HG02884 (cell line): ENCODE data around the gene CDHR3.

ENCODE experiments used
- ATAC-seq: cut with Tn5 transposase; IDR thresholded peaks from one replicate; pipeline ENCODE4 v1.9.1; 2021; ENCODE audit warnings: mild to moderate bottlenecking, moderate library complexity; ENCODE audit not compliant: unreplicated experiment

The CDHR3 gene

DNA sequence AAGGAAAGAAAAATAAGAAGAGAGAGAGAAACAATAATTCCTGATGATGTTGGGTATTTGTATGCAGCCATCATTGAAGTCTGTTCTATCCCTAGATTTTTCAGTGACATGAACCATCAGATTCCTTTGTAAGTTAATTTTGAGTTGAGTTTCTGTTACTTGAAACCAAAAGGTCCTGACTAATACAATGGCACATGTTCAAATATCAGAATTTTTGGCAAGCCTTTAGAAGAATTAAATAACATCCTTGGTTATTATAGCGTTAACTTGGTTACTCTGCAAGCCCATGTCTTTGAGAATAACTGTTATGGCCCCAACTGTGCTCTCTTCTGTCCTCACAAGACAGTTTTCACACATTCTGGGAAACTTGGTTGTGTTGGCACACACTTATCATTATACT, 82.5 kb downstream of the CDHR3 start:
- no peak for ATAC-seq

DNA sequence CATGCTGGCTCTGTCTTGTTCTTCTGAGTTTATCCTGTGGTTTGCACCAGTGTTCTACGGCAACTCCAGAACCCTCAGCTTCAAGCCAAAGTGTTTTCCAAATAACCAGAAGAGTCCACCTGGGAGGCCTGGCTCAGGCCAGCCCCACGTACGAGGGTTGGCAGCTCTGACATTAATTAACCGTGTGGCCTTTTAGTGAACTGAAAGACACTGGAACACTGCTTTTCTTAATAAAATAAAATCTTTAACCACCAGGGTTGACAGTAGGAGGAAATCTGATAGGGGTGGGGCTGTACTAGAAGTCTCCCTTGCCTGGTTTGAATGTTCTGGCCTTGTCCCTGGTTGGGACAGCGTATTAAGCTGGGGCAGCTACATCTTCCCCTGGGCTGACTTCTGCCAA, 84.1 kb downstream of the CDHR3 start:
- no peak for ATAC-seq

DNA sequence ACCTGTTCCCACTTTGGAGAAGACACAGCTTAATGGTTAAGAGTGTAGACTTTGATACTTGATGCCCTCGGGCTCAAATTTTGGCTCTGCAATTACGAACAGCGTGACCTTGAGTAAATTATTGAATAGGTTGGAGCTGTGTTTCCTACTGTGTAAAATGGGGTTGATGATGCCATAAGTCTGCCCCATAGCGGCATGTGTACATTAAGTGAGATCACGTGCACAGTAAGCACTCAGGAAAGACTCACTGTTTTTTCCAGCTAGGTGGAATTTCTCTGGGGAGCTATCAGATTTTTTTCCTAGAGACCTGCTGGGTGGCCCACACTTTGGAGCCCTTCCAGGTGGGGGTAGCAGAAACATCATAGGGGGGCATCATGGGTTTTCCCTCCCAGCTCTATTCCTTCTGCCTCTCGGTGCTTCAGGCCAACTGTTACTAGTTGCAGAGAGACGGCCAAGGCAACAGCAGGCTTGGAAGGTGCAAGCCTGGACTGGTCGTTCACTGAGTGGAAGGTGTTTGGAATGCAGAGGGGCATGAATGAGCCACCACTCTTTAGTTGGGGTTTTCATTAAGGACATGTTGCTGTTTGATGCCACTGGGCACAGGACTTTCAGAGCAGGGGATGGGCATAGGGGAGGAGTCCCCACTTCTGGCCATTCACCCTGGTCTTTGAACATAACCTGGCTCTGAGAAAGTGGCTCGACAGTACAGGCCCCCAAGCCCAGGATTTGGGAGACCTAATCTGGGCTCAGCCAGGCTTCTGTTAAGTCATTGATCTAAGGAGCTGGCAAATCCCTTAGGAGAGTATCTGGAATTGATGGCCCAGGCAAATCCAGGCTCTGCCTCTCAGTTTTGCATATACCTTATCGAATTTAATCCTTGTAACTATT, 85.0 kb downstream of the CDHR3 start:
- no peak for ATAC-seq

DNA sequence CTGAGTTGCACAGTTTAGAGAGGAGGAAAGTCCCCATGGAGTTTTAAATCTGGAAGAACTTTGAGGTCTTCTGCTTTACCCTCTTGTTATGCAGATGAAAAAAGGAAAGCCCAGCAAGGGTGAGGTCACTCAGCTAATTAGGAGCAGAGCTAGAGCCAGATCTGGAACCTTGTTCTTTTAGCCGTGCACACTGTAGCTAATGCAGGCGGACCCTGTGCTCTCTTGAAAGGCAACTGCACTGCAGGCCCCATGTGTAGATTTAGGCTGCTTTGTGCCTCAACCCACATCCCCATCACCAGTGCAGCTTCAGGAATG, 85.6 kb downstream of the CDHR3 start:
- no peak for ATAC-seq

DNA sequence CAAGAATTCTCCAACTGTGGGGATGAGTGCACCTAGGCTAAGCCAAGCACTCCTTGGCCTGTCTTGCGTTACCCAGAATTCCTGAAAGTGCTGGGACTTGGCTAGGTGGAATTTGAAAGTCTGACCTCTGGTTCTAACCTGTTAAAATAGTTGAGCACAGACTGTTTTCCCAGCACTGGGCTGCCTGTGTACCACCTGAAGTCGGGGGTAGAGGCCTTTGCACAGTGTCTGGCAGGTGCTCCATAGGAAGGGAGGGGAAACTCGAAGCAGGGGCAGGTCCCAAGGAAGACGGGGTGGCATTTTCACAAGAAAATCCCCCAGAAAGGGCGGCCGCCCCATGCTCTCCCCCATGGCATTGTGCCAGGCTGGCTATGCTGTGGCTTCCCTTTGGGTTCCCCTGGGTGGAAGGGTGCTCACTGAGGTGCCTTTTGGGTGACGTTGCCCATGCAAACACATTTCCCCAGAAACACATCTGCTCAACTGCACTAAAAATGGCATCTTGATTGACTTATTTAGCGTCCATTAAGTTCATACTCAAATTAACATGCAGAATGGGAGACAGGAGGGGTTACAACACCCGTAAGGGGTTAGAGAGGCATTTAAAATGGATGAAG, 86.2 kb downstream of the CDHR3 start:
- ATAC-seq = no peak

DNA sequence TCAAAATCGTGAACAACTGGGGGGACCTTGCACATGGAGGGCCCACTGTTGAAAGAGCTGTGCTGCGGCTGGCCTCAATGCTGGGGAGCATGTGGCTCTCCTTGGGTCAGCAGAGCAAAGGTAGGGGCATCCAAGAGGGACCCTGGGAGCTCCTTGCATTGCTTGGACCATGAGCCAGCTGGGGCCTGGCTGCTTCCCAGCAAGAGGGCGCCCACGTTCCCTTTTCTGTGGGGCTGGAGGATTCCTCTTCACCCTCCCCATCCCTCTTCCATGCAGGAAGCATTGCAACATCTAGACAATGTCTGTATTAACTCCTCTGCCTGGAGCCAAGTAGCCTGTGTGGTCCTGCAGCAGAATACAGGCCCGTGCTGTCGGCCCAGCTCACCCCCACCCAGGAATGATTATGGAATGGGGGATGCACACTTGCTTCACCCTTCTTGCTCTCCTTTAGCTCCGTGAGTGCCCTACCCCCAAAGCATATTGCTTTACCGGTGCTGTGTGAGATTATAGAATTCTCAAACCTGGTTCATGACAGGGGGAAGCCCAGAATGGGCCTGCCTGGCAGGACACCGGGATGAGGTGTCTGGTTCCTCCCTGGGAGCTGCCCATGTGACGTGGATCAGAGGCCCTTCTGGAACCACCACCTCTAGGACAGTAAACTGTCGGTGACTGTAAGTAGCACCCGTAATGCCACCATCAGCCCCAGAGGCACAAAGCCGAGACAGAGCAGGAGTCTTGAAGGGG, 87.1 kb downstream of the CDHR3 start:
- no peak for ATAC-seq

DNA sequence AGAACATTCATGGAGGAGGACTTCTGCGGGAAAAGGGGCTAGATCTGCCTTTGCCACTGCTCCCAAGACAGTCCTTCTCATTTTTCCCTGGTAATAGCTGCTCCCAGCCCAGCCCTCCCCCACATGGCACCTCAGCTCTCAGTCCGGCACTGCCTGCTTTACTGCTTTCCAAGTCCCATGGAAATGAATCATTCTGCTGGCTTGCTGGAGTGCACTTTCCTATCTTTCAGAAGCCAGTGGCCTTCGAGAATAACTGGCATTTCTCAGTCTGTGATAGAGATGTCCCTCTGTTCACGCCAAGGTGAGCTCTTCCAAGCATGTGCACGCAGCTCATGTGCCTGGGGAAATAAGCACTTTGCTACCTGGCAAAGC, 87.7 kb downstream of the CDHR3 start:
- ATAC-seq = no peak

DNA sequence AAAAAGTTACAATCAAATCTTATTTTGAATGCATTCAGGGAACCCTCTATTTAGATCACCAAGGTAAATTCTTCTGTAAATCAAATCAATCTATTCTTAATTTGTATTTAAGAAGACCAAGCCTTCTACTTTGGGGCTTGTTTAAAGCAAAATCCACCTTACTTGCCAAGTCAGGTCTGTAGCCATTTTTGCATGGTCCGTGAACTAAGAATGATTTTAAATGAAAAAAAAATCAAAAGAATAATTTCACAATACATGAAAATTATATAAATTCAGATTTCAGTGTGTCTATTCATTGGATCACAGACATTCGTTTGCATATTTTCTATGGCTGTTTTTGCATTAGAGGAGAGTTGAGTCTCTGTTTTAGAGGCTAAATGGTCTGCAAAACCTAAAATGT, 89.6 kb downstream of the CDHR3 start:
- no peak for ATAC-seq

DNA sequence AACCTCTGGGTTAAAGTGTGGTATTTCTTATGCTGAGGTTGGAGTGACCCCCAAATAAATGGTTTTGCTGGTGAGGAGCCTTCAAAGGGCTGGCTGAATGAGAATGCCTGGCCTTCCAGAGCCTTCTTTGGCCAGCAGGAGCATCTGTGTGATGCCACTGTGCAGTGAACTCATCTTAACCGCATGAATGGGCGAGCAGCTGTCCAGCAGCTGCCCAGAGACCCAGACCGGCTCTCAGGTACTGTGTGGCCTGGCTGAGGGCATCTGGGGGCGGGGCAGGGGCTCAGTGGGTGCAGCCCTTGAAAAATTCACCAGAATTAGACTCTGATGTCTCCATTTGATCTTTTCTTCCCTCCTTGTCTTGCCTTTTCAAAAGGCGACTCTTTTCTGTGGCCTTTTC, 90.0 kb downstream of the CDHR3 start:
- ATAC-seq = no peak

DNA sequence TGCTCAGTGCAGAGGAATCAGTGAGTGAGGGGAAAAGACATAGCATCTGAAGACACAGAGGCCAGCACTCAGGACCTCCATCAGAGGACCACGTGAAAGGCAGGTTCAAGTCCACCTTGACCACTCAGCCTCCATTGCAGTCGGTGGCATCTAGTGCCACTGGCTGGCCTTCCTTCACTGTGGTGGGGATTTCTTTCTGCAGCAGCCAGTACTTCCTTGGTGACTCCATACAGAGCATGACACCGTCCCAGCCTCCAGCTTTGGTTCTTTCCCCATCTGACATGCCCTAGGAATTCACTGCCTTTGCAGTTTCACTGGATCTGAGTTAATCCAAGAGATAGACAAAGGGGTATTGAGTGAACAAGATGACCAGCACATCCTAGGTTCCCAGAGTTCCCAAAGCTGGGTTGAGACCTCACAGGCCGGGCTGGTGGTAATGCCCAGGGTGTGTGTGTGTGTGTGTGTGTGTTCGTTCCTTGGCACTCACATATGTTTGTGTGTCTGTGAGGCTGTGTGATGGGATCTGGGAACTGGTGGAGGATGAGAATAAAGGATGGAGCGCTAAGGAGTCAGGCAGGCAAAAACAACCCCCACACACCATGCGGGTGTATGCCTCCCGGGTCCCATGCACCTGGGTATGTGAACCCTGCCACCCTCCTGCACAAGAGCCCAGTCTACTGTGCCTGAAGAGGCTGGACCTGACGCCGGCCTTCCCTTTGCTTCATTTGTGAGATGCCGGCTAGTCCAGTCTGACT, 91.3 kb downstream of the CDHR3 start:
- no peak for ATAC-seq

DNA sequence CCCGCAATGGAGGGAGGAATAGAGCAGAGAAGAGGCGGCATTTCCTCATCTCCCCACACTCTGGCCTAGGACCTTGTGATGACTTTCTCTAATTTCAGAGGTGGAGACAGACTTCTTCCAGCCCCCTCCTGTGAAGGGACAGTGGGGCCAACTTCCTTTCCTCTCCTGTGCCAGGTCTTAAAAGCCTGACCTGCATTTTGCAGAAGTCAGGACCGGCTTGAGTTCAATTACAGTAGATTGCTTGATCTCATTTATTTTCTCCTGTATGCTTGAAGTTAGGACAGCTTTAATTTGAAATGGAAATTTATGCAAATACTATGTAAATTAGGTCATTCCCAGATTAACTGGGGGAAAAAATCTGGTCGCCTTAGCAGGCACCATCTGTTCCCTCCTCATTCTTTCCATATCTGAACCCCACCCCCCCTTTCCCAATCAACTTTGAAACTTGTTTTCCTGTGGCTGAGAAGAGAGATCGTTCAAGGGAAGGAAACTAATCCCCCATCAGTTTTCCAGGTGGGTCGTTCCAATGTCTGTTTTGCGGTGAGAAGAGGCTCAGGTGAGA, 92.0 kb downstream of the CDHR3 start:
- ATAC-seq = no peak

DNA sequence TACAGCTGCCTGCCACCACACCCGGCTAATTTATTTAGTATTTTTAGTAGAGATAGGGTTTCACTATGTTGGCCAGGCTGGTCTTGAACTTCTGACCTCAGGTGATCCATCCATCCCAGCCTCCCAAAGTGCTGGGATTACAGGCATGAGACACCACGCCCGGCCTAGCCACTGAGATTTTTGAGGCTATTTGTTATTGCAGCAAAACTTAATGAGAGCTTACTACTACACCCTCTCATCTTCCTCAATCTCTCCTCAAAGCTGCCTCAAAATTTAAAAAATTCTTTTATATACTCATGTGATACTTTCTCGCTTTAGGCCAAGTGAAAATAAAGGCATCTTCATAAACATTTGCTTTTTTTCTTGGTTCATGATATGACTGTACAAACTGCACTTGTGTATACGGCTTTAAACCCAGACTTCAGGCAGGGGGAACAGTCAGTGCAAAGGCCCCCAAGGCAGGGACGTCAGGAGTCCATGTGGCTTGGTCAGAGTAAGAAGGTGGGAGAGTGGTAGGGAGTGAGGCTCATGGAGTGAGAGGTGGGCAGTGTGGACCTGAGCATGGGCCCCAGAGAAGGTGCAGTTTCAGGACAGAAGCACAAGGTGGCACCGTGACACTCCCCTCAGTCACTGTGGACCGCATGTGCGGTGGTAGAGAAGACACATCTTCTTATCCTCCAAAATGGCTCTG, 93.6 kb downstream of the CDHR3 start:
- no peak for ATAC-seq

DNA sequence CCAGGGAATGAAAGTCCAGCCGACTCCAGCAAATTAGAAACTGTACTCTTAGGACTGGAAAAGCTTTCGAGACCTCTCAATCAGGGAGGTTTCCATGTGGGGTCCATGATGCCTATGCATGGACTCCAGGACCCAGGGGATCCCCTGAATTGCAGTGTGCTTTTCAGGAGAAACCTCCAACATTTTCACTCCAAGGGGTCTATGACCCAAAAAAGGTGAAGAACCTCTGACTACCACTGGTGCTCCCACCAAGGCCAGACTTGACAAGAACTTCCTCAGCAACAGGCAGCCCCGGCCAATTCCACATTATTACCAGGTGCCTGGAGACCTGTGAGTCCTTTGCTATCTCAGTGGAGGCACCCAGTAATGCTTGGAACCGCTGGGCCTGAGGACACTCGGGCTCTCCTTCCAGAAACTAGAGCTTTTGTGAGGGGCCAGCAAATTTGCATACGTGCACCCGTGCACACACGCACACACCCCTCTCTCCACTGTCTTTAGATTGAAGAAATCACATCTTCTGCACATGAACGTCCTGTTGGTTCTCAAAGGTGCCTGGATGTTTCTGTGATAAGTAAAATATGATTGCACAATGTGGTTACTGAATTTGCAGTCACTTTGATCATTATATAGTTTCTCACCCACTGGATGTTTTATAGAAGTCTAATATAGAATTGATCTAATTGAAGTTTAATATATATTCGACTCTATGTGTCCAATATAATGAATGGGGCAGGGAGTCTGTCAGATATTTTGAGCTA, 94.3 kb downstream of the CDHR3 start:
- ATAC-seq = no peak

DNA sequence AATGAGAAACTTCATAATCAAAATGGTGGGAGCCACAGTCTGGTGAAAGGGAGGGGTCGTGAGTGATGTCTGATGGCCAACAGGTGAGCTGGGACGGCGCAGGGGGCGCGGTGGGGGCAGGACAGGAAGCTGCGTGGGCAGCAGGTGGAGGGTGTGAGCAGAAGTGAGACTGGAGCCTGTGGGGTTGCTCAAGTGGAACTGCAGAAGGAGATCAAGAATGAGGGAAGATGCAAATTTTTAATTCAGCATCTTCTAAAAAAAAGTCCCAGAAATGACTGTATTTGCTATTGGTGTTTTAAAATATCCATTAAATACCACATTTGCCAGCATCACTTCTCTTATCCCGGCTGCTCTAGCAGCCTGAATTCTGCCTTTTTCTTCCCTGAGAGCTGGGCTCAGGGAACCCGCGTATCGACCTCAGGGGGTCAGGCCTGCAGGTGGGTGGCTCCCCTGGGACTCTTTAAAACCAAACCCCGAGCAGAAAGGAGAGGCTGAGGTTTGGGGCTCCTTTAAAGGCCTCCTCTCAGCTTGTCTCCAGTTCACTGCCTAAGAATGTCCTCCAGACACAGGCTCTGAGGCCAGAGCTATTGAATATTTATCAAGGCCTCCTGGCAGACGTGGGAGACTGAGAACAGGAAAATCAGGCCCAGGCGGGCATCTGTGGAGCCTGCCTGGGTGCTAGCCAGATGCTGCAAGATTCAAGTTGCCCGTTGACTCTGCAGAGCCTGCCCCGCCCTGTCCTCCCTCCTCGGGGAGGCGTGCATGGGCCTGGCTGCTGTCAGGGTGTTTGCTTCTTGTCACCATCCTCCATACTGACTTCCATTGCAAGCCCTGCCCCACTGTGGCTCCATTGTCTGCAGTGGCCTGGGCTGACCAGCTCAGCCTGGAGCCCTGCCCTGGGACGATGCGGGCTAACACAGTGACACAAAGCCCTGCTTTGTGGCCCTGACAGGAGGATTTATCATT, 95.2 kb downstream of the CDHR3 start:
- peak; percentile 50 for ATAC-seq

DNA sequence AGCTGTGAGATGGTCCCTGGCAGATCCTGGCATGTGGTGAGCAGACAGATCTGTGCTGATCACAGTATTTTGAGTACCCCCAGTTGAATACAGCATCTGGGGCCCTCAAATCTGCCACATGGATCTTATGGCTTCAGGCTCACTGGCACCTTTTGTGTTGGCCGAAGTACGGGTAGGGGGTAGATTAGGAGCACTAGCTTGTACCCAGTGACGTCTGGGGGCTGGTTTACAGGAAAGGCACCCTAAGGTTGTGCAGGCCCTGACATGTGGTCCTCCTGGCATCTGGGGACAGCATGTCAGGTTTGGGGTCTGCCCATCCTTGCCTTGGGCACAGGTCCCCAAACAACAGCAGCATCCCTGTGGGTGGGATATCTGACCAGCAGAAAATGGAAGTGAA, 95.9 kb downstream of the CDHR3 start:
- no peak for ATAC-seq

DNA sequence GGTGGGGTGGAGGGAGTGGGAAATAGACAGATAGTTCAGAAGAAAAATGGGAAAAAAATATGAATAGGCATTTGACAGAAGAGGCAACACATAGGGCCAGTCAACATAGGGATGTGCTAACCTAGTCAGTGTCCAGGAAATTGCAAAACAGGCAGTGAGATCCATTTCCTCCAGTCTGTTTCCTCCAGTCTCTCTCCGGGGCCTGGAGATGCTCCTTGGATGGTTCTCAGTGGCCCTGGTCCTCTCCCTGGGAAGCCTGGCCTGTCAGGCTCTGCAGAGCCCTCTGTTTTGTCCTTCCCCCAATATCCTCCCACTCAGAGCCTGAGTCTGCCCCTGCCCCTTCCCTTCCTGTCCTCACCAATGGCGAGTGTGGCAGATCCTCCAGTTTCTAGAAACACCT, 96.5 kb downstream of the CDHR3 start:
- ATAC-seq = no peak

DNA sequence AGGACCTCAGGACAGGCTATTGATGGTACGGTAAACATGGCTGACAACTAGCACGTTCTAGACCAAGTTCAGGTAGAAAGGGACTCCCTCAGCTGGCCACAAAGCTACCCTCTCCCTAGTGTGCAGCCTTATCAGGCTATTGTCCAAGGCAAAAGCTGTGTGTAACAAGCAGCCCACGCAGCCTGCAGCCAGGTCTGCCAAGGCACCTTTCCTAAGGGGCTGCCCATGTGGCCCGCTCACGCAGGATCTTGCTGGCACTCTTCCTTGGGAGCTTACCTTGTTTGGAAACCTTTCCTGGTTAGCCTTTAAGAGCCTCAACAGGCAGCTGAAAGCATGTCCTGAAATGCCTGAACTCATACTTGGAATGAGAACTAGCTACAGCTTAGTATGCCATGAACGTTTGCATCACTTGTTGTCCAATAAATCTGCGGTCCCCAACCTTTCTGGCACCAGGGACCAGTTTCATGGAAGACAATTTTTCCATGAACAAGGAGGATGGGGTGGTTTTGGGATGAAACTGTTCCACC, 97.4 kb downstream of the CDHR3 start:
- no peak for ATAC-seq

DNA sequence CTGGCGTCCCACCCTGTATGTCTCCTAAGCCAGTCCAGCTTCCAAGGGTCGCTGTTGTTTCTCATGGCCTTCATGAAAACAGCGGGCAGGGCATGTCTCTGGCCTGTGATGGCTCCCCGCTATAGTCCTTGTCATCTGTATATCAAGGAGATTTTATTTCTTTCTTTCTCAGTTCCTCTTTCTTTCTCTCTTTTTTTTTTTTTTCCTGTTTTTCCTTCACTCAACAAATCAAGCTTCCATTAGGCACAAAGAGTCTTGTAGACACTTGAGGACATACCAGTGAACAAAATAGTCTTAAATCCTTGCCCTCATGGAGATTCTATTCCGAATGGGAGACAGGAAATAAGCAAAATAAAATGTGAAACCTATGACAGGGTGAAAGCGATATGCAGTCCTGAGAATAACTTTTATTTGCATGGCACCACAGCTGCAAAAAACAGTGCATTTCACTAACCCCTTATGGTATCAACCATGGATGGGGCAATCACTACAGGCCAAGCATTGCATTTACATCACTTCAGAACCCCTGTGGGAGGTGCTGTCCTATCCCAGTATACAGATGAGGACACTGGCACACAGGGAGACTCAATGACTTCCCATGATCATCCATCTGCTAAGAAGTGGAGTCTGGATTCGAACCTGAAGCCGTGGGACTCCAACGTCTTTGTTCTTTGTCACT, 98.4 kb downstream of the CDHR3 start:
- peak; percentile 32 for ATAC-seq
